GM18873 (cell line): Measurements from ENCODE around the gene NOLC1.

ENCODE experiments used
- ATAC-seq: cut with Tn5 transposase; IDR thresholded peaks from one replicate; pipeline ENCODE4 v1.9.1; 2021; ENCODE audit warnings: mild to moderate bottlenecking, moderate library complexity, moderate number of reproducible peaks; ENCODE audit not compliant: unreplicated experiment, low FRiP score

The NOLC1 gene

DNA sequence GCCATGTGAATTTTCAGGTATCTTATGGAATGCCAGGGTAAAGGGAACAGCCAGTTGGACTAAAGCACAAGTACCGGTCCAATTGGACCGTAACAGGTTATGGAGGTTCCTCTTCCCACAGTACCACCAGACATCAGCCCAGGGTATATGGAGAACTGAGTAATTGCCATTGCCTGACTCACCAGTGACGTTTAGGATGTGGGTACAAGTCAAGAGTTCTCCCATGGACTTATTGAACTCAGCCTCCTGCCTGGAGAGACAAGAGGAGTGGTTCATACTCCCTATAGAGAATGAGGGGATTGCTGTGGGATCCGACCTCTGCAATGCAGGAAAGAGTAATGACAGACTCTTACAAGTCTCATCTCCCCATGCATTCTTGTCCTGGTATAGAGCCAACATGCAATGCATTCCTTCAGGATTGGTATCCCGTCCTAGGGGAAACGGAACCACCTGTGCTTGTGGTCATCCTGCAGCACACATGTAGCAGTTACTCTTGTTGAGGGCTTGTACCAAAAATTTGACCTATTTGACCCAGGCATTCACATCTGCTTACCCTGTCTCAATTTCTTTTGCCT is 43.2 kb downstream of the NOLC1 start:
- ATAC-seq: no peak

DNA sequence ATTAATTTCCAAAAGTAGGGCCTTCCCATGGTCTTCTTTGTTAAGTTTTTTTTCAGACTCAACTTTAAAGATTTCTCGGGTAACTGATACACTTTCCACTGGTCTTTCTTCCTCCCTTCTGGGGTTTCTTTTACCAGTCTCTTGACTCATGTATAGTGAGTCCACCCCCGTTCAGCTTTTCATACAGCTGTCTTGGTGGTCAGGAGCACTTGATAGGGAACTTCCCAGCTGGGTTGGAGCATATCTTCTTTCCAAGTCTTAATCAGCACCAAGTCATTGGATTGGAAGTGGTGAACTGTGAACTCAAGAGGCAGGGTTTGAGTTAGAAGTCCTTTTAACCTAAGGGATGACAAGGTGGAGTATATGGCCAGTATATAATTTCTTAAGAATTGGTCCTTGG is 44.7 kb downstream of the NOLC1 start:
- ATAC-seq: no peak

DNA sequence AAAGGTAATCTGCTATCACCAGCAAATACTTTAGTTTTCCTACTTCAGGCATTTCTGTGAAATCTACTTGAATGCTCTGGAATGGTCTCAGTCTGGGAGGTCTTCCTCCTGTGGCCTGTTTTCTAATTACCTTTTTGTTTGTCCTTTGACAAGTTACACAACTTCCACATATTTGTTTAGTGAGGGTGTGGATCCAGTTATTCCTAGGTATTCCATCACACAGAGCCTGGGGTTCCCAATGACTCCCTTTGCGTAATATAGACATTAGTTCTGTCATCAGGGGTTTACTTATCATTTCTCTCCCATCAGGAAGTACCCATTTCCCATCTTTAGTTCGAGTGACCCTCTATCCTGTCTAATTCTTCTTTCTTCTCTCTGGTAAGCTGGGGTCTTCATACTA is 45.8 kb downstream of the NOLC1 start:
- no peak for ATAC-seq

DNA sequence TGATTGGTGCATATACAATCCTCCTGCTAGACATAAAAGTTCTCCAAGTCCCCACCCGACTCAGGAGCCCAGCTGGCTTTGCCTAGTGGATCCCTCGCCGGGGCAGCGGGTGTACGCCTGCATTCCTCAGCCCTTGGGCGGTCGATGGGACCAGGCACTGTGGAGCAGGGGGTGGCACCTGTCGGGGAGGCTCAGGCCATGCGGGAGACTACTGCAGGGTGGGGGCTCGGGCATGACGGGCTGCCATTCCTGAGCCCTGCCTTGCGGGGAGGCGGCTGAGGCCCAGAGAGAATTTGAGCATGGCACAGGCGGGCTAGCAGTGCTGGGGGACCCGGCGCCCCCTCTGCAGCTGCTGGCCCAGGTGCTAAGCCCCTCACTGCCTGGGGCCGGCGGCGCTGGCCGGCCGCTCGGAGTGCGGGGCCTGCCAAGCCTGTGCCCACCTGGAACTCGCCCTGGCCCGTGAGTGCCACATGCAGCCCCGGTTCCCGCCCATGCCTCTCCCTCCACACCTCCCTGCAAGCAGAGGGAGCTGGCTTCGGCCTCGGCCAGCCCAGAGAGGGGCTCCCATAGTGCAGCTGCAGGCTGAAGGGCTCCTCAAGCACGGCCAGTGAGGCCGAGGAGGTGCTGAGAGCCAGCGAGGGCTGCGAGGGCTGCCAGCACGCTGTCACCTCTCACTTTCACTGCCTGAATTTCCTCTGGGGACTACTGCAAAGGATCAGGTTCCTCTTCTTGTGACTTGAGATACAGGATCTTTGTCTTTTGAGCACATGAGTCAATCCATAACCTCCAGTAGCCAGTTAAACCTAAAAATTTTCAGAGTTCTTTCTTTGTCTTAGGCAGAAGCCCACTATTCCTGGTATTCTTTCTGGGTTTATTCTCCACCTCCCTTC is 48.8 kb downstream of the NOLC1 start:
- no peak for ATAC-seq

DNA sequence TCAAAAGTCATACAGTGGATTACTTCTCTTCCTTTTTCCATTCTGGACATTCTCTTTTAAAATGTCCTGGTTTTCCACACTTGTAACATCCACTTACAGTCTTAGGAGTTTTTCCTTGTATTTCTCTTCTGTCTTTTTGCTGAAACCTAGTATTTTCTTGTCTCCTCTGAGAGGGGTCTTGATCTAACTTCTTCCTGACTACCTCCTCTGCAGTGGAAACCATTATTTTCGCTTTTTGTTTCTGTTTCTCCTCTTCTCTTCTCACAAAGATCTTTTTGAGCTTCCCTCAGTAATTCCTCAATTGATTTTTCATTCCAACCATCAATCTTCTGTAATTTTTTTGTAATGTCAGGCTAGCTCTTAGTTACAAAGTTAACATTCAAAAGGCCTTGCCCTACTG is 50.2 kb downstream of the NOLC1 start:
- no peak for ATAC-seq

DNA sequence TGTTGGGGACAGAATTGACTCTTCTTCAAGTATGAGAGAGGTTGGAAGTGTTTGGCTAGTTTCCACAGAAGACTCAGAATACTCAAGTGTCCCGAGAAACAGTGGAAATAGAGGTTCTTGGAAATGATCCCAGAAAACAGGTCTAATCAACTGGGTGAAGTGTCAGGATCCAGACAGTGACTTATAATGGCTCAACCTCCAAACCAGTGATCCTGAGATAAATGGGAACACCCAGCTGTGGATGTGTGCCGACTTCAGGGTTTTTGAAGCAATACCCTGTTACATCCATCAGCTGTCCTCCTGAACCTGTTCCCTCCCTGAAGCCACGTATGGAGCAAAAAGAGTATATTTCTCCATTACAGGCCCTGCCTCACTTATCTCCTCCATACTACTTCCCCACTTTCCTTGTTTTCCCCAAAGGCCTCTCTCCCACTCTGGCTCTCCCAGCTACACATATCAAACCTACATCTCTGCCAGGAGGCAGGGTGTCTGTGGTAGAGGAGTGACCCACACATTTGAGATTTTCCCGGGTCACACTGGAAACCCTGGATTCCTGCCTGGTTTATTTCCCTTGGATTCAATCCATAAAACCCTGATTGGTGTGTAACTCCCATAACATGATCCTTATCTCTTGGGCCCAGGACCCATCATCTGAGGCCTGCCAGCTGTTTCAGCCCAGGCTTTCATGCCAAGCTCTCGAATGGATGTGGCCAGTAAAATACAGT is 56.3 kb downstream of the NOLC1 start:
- ATAC-seq: no peak

DNA sequence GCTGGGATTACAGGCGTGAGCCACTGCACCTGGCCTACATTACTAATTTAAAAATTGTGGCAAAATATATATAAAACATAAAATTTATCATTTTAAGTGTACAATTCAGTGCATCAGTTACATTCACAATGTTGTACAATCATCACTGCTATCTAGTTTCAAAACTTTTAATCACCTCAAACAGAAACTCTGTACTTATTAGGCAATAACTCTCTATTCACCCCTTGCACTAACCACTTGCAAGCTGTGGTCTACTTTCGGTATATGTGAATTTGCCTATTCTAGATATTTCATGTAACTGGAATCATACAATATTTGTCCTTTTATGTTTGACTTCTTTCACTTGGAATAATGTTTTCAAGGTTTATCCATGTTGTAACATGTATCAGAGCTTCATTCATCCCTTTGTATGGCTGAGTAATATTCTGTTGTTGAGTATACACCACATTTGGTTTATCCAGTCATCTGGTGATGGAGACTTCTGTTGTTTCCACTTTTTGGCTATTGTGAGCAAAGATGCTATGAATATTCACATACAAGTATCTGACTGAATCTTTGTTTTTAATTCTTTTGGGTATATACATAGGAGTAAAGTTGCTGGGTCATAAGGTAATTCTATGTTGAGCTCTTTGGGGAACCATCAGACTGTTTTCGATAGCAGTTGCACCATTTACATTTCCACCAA is 59.6 kb downstream of the NOLC1 start:
- no peak for ATAC-seq
